Retinal pigment epithelial cell (primary cell): Measurements from ENCODE around the gene MFSD6L.

Experiments used
- DNase-seq: peaks from one replicate; pipeline ENCODE4 v3.0.0-alpha.2; 2010; ENCODE audit warnings: low read depth
- H3K4me3 ChIP-seq: 2 replicates; pipeline ENCODE4 v1.5.1; 2011; ENCODE audit warnings: mild to moderate bottlenecking, low read length, control low read depth, moderate library complexity
- TF ChIP-seq, protein P1 (sequence below): conservative IDR thresholded peaks from 2 replicates; pipeline ENCODE4 v1.5.1; 2011; ENCODE audit warnings: low read depth, low read length, control low read depth, inconsistent platforms

Gene MFSD6L

DNA sequence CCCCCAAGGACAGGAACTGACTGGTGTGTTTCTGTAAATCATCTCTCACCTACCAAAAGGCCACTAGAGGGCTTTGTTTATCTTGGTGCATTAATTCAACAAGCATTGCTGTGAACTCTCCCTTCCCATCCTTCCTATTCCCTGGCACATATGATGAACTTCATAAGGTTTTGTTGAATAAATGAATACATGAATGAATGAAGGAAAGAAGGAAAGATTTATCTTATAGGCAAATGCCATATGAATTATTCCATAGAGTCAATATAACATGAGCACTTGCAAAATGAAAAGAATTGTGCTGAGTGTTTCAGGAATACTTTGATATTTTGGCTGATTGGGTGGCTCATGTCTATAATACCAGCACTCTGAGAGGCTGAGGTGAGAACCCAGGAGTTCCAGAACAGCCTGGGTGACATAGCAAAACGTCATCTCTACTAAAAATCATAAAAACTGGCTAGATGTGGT is 45.2 kb downstream of the MFSD6L start:
- no peak overlapping the region for H3K4me3 ChIP-seq
- no peak for DNase-seq
- TF ChIP-seq, protein P1, sequence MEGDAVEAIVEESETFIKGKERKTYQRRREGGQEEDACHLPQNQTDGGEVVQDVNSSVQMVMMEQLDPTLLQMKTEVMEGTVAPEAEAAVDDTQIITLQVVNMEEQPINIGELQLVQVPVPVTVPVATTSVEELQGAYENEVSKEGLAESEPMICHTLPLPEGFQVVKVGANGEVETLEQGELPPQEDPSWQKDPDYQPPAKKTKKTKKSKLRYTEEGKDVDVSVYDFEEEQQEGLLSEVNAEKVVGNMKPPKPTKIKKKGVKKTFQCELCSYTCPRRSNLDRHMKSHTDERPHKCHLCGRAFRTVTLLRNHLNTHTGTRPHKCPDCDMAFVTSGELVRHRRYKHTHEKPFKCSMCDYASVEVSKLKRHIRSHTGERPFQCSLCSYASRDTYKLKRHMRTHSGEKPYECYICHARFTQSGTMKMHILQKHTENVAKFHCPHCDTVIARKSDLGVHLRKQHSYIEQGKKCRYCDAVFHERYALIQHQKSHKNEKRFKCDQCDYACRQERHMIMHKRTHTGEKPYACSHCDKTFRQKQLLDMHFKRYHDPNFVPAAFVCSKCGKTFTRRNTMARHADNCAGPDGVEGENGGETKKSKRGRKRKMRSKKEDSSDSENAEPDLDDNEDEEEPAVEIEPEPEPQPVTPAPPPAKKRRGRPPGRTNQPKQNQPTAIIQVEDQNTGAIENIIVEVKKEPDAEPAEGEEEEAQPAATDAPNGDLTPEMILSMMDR: peak; percentile 53

DNA sequence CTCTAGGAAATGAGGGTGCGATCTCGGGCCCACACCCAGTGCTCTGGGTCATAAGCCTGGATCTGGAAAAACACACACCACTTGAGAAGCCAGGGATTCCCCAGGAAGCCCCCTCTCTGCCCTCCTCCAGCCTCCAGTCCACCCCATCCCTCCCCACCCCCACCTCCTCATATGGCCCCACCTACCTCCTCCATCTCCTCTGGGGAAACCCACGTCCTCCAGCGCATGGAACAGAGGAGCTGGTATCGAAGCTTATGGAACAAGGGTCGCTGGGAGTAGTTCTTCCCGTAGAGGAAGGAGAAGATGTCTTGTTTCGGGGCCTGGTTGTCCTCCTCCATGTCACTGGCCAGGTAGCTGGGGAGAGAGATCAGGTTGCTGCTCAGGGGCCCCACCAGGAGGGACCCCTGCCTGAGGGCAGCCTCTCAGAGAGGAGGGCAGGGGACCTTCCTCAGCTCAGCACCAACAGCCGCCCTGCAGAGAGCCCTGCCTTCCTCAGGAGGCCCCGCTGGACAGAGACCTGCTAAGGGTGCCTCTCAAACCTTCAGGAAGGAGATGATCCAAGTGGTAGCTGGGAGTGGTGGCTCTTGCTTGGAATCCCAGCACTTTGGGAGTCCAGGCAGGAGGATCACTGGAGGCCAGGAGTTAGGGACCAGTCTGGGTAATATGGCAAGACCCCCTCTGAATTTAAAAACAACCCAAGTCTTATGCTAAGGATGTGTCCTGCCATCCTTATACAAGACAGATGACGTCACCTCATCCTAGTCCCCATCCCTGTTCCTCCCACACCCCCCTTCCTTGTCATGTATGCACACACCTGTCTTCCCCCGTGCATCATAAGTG is 45.8 kb downstream of the MFSD6L start:
- TF ChIP-seq, protein P1: no peak
- H3K4me3 ChIP-seq: no peak overlapping the region
- DNase-seq: no peak

DNA sequence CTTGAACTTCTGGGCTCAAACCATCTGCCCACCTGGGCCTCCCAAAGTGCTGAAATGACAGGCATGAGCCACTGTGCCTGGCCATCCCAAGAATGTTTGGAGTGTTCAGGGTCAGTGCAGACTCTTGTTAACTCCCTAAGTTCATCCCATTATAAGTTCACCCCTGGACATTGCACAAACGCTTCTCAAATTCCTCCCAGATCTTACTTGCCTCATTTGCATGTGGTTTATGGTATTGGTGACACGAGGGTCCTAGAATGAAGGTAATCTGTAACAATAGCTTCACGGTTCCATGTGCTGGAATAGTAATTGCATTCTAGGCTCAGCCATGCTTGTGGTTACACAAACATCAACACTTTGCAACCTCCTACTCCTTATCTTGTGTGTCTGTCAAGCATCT is 49.5 kb downstream of the MFSD6L start:
- TF ChIP-seq, protein P1: no peak
- H3K4me3 ChIP-seq: no peak overlapping the region
- no peak for DNase-seq

DNA sequence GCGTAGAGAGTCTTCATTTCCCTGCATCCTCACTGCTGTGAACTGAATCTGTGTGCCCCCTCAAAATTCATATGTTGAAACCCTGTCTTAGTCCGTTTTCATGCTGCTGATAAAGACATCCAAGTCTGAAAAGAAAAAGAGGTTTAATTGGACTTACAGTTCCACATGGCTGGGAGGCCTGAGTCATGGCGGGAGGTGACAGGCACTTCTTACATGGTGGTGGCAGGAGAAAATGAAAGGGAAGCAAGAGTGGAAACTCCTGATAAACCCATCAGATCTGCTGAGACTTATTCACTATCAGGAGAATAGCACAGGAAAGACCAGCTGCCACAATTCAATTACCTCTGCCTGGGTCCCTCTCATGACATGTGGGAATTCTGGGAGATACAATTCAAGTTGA is 51.4 kb downstream of the MFSD6L start:
- H3K4me3 ChIP-seq: no peak overlapping the region
- no peak for DNase-seq
- TF ChIP-seq, protein P1: no peak
